Glomerular visceral epithelial cell (primary cell): ENCODE measurements around the gene ANAPC15.
"Not testable (repeated sequence)": the region's sequence is repeated elsewhere in the genome, so short reads cannot be mapped to it uniquely, and the experiment has no call there.

Source experiments
- DNase-seq: peaks from one replicate; pipeline ENCODE4 v3.0.0-alpha.2; 2016; ENCODE audit errors: extremely low spot score

The ANAPC15 gene

DNA sequence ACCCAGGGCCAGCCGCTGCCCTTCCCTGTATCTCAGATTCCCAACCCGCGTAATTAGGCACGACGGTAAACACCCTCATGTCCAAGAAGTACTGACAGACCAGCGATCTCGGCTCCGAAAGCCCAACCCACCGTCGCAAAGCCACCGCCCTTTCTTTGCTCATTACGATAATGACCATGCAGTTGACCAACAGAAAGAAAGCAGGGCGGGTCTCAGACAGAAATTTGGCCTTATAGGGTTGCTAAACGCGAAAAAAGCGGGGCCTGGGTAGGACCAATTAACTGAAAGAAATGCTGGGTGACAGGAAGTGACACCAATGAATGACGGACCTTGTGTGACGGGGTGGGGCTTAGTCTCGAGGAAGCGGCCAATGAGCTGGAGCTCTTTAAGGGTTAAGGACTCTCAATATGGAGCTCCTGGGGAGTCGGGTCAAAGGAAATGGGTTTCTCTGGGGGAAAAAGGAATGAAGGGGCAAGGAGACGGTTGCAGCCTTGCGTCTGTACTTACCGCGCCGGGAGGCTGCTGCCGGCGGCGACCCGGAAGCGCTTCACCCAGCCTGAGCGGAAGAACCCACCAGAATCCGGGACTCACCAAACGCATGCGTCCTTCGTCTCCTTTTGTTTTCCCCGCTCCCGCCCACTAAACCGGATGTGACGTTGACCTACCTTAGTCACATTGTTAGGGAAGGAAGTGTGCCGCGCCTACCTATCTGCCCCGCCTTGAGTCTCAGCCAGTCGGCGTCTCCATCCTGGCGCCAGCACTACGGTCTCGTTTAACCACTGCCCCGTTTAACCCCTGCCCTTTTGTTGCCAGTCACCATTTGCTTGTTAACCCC, at the start of gene ANAPC15:
TSS of gene ANAPC15 (minus strand) at position 553 of the 835 bp plus-strand sequence. CDS start 1,419 bp downstream, outside the sequence.
- peak; percentile 98 for DNase-seq

DNA sequence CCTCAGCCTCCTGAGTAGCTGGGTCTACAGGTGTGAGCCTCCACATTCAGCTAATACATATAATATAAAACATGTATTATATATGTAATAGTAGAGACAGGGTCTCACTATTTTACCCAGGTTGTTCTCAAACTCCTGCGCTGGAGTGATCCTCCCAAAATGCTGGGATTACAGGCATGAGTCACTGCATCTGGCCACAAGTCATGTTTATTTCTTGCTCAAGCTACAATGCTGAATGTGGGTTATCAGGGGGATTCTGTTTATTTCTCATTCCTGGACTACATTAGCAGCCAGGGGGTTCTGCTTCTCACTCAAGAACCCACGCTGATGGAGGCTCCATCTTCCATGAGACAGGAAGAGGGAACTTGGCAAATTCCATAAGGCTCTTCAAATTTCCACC, 47.8 kb upstream of the ANAPC15 start:
- DNase-seq: no peak

DNA sequence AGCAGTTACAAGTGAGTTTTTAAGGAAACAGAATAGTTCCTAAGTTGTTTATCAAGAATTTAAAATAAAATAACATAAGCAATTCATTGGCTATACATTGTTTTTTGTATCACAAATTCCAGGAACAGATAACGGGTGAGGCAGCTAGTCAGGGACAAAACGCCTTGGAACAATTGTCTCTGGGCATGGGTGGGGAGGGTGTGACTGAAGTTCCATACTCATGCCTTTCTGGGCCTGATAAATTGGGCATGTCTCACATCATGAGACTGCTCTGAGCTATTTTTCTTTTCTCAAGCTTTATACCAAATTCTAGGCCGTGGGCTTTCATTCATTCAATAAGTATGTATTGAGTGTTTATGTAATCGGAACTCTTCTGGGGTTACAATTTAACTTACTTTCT, 44.6 kb upstream of the ANAPC15 start:
- no peak for DNase-seq

DNA sequence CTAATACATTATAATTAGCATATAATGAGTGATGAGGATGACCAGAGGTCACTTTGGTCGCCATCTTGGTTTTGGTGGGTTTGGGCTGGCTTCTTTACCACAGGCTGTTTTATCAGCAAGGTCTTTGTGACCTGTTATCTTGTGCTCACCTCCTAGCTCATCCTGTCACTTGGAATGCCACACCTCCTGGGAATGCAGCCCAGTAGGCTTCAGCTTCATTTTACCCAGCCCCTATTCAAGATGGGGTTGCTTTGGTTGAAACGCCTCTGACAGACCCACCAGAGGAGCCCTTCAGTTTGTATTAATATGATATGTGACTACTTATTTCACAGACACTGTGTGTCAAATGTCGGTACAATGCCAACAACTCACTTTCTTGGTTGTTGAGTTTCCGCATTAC, 43.3 kb upstream of the ANAPC15 start:
- DNase-seq: no peak

DNA sequence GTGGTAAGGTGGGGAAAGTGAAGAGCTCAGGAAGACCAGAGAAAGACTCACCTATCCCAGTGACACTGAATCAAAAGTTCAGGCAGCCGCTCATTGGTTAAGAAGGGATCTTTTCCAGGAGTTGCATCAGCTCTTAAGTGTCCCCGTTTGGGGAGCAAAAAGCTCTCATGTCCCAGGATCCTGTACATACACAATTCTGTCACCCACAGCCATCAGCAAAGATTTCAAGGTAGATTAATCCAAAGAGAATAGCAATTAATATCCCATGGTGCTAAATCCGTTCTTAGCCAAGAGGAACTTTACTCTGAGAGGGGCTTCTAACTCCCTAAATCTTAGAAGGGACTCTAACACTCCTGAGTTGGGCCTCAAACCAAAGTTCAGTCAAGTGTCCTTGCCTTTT, 42.3 kb upstream of the ANAPC15 start:
- DNase-seq: no peak

DNA sequence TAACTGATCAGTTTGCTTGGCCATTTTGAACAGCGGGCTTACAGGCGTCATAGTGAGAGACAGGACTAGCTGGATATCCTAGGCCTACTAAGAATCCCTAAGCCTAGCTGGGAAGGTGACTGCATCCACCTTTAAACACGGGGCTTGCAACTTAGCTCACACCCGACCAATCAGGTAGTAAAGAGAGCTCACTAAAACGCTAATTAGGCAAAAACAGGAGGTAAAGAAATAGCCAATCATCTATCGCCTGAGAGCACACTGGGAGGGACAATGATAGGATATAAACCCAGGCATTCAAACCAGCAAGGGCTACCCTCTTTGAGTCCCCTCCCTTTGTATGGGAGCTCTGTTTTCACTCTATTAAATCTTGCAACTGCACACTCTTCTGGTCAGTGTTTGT, 41.4 kb upstream of the ANAPC15 start:
- DNase-seq: not testable (repeated sequence)

DNA sequence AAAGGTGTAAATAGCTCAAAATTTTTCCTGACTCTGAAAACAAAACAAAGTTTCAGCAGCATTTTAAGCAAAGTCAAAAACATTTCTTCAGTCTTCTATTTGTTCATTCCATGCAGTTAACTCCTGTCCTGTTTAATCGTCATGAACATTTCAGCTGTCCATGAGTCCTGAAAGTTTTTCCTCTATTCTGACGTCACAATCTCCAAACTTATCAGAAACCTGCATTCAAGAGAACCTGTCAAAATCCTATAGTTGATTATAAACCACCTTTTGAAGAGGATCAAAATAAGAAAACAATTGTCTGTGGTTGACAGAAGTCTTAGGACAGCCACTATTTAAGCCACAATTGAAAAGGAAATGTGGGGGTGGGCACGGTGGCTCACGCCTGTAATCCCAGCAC, 38.4 kb upstream of the ANAPC15 start:
- DNase-seq: no peak

DNA sequence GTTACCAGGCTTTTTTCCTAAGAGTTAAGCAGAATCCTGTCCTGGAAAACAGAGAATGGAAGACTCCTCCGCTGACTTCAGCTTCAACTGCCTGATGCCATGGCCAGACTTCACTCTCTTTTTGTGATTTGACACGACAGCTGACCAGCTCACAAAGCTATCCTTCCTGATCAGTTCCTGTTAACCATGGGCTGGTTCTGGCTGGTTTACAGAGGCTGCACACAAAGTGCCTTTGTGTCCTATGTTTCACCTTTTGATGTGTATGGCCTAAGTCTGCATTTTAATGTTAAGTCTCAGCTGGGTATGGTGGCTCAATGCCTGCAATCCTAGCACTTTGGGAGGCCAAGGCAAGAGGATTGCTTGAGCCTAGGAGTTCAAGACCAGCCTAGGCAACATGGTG, 34.1 kb upstream of the ANAPC15 start:
- no peak for DNase-seq

DNA sequence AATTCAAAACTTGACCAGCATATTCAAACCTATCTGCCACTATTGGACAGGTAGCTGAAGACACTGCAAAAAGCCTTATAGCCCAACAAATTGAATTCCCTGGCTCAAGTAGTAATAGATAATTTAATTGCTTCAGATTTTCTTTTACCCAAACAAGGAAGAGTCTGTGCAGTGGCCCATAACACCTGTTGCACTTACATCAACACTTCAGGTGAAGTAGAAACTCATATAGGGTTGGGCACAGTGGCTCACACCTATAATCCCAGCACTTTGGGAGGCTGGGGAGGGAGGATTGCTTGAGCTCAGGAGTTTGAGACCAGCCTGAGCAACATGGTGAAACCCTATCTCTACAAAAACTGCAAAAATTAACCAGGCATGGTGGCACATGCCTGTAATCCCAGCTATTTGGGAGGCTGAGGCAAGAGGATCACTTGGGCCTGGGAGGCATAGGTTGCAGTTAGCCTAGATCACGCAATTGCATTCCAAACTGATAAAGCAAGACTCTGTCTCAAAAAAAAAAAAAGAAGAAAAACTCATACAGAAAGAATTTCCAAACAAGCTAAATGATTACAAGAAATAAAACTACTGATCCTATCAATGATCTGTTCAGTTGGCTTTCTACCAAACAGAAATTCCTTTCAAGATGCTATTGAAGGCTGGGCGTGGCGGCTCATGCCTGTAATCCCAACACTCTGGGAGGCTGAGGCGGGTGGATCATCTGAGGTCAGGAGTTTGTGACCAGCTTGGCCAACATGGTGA, 32.5 kb upstream of the ANAPC15 start:
- DNase-seq: peak; percentile 88

DNA sequence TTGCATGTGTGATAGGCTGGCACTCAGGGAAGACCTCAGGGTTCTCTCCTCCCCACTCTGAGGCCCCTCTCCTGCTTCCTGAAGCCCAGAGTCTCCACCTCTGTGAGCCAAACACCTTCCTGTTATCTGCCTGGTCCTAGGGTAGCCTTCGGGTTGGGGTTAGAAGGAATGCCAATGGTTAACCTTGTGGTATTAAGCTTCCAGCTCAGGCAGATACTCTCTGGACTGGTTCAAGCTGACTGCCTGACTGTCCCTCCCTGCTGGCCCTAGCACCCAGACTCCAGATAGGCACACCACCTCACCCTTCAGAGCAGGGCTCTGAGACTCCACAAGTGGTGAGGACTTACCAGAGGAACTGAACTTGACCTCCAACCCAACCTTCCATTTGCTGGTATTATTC, 30.0 kb upstream of the ANAPC15 start:
- DNase-seq: peak; percentile 72

DNA sequence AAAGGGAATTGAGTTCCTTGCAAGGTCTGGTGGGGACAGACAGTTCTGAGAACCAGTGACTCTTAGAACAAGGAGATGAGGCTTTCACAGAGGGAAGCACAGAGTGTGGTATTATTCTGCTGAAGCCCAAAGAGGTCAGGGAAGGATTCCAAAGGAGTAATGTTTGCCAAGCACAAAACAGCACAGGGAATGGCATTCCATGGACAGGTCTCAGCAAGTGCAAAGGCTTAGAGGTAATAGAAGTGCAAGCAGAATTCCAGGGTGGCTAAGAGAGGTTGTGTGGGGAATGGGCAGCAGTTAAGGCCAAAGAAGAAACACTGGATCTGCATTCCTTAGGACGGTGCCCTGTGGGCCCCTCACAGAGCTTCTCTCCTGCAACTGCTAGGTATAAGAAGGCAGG, 29.6 kb upstream of the ANAPC15 start:
- peak; percentile 50 for DNase-seq

DNA sequence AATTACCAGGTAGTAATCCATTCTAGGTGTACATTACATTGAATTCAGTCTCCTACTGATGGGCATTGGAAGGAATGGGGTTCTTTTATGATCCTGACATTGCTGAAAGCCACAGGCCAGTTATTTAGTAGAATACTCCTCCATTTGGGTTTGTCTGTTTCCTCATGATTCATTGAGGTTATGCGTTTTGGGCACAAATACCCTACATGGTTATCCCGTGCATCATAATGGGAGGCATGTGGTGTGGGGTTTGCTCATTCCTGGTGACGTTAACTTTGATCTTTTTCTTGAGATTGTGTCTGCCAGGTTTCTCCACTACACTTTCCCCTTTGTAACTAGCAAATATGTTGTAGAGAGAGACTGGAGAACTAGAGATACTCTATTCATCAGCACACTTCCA, 28.6 kb upstream of the ANAPC15 start:
- DNase-seq: peak; percentile 92

DNA sequence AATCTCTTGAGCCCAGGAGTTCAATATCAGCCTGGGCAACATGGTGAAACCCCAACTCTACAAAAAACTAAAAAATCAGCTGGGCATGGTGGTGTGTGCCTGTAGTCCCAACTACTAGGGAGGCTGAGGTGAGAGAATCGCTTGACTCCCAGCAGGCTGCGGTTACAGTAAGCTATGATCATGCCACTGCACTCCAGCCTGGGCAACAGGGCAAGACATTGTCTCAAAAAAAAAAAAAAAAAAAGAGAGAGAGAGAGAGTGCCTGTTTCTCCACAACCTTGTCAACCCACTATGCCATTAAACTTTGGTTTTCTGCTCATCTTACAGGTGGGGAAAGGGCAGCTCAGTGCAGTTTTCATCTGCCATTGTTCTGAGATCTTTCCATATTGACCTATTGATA, 28.2 kb upstream of the ANAPC15 start:
- peak; percentile 87 for DNase-seq

DNA sequence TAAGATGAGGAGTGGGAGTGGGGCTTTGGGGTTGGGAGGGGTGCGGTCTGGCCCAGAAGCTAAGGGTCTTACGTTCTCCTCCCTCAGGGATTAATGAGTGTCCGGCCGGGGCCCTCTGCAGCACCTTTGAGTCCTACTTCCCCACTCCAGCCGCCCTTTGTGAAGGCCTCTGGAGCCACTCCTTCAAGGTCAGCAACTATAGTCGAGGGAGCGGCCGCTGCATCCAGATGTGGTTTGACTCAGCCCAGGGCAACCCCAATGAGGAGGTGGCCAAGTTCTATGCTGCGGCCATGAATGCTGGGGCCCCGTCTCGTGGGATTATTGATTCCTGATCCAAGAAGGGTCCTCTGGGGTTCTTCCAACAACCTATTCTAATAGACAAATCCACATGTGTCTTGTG, 27.0 kb upstream of the ANAPC15 start:
- no peak for DNase-seq

DNA sequence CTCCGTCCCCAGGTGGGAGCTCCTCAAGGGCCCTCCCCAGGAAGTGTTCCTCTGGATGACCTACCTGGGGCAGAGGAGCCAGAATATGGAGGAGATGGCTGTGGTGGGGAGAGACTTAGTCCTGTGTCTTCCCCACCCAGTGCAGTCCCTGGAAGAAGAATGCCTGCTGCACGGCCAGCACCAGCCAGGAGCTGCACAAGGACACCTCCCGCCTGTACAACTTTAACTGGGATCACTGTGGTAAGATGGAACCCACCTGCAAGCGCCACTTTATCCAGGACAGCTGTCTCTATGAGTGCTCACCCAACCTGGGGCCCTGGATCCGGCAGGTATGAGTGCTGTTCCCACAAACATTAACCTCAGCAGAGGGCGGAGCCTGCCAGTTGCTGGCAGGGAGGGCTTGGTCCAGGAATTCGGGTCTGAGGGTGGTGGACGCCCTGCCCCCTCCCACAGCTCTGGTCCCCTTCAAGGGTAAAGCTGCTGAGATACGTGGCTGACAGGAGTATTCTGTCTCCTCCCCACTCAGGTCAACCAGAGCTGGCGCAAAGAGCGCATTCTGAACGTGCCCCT, 26.4 kb upstream of the ANAPC15 start:
- DNase-seq: no peak

DNA sequence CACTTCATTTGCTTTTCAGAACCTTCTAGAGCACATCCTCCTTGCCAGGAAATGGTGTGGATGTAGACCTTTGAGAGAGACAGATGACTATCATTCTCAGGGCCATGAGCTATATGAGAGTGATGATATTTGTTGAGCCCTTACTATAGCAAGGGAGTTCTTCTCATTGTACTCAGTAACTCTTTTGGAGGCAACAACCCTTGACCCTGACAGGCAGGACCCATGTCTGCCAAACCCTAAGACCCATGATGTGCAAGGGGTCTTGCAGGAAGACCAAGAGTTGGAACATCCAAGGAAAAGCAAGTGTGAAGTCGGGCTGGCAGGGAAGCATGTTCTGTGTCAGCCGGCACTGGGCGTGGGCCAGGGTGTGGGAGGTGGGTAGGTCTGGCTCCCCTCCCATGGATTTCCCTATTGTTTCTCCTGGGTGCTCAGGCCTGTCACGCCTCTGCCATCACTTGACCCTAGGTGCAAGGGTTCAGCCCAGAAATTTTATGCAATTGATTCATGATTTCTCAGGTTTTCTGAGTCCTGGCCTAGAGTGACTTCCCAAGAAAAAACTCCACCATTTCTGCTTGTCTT, 24.3 kb upstream of the ANAPC15 start:
- DNase-seq: no peak

DNA sequence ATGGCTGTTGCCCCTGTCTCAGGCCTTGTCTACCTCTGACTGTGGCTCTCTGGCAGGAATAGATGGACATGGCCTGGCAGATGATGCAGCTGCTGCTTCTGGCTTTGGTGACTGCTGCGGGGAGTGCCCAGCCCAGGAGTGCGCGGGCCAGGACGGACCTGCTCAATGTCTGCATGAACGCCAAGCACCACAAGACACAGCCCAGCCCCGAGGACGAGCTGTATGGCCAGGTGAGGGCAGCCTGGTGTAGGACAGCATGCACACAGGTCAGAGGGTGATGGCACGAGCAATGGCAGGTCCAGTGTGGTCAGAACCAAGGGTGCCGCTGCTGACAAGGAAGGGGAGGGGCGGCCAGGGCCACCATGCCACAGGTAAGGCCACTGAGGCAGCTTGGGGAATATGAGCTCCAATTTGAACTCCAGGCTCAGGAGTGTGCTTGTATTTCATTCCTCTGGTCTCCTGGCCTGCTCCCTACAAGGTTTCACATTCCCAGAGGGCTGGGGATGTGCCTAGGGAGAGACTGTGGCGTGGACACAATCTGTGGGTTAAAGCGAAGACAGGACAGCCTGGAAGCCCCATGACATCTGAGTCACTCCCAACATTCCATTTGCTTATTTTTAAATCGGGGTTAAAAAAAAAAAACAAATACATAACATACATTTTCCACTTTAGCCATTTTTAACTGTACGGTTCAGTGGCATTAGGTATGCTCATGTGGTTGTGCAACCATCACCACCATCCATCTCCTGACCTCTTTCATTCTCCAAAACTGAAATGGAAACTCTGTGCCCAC, 23.6 kb upstream of the ANAPC15 start:
- DNase-seq: peak; percentile 36

DNA sequence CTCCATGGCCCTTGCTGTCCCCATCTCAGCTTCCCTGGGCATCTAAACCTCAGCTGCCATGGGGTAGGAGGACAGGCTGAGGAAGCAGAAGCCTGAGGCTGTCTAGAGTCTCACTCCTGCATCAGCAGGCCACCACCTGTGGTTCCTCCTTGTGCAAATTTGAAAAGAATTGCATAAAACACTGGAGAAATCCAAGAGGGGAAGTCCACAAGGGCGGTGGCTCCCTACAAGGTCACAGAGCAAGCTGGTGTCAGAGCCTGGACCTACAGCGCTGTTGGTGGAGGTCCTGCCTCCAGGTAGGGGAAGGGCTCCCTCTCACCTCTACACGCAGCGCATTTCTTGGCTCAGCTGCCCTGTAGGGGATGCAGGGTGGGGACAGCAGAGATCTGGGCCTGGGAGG, 23.0 kb upstream of the ANAPC15 start, which contains the start of gene FOLR3:
TSS of gene FOLR3 (plus strand) at position 253 of the 400 bp plus-strand sequence. CDS start 228 bp downstream, outside the sequence.
- not testable (repeated sequence) for DNase-seq

DNA sequence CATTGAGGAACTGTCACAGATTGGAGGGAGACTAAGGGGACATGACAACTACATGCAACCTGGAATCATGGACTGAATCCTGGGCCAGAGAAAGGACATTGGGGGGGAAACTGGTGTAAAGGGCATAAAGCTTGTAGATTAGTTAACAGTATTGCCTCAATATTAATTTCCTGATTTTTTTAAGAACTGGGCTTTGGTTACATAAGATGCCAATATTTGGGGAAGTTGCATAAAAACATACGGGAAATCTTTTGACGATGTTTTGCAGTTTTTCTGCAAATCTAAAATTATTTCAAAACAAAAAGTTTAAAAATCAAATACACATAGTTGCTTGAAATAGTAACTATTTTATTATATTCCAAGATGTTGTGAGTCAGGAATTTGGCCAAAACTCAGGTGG, 20.2 kb upstream of the ANAPC15 start:
- no peak for DNase-seq

DNA sequence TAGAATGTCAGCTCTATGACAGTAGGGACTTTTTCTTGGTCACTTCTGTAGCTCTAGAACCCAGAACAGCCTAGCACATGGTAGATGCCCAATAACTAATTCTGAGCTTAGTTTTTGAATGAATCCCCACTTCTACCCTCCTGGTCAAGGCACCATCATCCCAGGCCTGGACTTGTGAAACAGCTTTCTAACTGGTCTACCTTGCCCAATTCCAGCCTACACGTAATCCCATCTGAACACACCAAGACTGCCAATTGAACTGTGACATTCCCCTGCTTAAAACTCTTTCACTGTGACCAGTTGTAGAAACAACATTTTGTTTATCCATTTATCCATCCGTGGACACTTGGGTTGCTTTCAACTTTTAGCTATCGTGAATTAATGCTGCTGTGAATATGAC, 16.9 kb upstream of the ANAPC15 start:
- no peak for DNase-seq

DNA sequence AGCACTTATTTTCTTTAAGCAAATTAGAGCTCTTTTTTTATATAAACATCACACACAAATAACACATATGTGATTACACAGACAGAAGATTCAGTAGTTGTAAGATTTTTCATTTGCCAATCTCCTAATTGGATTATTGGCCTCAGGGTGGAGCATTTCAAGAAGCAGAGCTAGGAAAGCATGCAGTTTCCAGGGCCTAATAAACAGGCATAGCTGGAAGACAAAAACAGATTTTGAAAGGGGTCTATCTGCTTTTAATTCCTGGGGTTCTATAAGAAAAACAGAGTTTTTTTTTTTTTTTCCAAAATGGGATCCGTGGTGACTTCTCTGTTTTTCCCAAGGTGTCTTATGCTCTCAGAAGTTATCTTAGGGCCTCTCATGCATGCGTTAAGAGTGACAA, 15.4 kb upstream of the ANAPC15 start:
- DNase-seq: no peak
